Renal cortical epithelial cell (primary cell): ENCODE measurements around the gene USP37. TPM values are rescaled to one million over a fixed set of nuclear protein-coding genes. Genes with fewer than 3 reads are reported as not detected.
A peak's percentile ranks its signal among the peaks of the same experiment; 100 is the strongest.

ENCODE experiments used
- DNase-seq: peaks from one replicate; pipeline ENCODE4 v3.0.0-alpha.2; 2011; ENCODE audit warnings: low read depth
- total RNA-seq: library from RNA; depleted of rRNA; stranded (reverse); fragments of >200 nt; gene quantifications from 2 replicates; pipeline ENCODE4 v1.2.3, GENCODE V29; 2014

USP37 gene
- total RNA-seq, 1 donor from 2014 or later = 12.2 TPM

DNA sequence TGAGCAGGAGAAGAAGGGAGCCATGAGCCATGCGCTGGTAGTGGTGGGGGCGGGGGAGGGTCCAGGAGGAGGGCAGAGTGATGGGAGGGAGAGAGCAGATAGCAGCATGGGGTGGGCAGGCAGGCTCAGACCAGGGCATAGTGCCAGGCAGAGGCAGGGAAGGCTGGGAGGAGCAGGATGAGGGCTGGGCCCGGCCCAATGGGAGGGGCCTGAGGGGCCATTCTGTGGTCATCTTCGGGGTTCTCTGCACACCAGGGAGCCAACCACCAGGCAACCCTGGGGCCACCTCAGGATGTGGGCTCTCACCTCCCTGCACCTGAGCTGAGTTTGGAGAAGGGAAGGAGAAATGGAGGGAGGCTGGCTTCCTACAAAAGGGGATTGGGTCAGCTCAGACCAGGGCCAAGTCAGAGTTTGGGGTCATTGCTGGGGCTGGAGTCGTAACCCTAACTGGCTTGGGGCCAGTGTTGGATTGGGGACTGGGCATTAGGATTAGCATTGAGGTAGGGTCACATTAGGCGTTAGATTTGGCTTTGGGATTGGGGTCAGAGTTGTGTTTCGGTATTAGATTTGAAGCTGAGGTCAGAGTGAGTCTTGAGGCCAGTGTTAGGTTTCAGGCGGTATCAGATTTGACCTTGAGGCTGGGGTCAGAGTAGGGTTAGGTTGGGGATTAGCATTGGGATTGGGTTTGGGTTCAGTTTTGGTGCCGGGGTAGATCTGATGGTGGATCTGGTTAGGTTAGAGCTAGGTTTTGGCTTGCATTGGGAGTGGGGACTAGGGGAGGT lies 138.0 kb downstream of the USP37 start:
- no peak for DNase-seq

DNA sequence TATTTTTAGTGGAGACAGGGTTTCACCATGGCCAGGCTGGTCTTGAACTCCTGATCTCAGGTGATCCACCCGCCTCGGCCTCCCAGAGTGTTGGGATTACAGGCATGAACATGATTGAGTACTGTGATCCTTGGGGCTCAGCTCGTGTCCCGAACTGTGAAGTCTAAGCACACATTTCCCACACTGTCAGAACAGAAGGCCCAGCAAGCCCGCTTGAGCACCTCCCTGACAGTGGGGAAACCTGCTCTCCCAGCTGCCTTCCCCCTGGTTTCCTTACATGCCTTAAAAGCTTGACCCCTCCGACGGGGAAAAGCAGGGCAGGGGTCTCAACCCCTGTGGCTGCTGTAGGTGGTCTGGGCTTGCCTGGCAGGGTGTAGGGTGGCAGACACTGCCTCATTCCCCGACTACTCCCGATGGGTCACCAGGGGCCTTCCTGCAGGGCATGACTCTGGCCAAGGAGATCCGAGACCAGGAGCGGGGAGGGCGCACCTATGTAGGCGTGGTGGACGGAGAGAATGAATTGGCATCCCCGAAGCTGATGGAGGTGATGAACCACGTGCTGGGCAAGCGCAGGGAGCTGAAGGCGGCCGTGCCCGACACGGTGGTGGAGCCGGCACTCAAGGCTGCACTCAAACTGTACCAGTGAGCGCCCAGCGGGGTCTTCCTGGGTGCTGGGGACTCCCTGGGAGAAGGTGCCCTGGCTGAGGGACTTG lies 139.1 kb downstream of the USP37 start:
- no peak for DNase-seq

DNA sequence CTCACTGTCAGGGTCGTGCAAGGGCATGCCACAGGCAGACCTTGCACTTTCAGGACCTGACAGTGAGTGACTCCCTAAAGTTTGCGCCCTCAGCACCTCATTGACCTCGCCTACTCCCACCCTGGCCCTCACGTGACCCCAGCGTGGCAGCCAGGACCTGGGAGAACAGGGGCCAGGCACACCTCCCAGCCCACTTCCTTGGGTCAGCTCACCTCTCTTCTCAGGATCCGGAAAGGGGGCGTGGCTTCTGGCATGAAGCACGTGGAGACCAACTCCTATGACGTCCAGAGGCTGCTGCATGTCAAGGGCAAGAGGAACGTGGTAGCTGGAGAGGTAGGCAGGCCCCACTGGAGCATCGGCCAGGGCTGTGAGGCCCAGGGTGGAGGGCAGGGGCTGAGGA lies 140.4 kb downstream of the USP37 start:
- DNase-seq = no peak

DNA sequence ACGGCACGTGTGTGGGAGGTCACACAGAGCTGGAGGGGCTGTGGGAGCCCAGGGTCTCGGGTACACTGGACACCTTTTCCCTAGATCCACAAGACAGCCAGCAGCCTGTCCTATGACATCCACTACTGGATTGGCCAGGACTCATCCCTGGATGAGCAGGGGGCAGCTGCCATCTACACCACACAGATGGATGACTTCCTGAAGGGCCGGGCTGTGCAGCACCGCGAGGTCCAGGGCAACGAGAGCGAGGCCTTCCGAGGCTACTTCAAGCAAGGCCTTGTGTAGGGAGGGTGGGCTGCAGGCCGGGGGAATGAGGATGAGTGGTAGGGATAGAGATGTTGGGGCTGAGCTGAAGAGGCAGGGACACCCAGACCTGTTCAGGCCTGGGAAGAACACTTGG lies 142.6 kb downstream of the USP37 start:
- no peak for DNase-seq

DNA sequence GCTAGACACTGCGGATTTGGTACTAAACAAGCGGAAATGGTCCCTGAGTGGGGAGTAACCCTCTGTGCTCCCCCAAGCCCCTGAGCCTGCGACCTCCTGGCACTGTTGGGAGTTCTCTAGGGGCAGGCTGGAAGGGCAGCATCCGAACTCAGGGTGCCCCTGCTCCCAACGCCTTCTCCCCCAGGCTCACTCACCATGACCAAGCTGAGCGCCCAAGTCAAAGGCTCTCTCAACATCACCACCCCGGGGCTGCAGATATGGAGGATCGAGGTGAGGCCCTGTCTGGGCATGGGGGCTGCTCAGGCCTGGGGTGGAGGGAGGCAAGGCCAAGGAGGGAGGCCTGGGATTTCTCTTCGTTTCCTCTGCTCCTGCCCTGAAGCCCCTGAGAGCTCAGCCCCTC lies 144.6 kb downstream of the USP37 start:
- DNase-seq = no peak

DNA sequence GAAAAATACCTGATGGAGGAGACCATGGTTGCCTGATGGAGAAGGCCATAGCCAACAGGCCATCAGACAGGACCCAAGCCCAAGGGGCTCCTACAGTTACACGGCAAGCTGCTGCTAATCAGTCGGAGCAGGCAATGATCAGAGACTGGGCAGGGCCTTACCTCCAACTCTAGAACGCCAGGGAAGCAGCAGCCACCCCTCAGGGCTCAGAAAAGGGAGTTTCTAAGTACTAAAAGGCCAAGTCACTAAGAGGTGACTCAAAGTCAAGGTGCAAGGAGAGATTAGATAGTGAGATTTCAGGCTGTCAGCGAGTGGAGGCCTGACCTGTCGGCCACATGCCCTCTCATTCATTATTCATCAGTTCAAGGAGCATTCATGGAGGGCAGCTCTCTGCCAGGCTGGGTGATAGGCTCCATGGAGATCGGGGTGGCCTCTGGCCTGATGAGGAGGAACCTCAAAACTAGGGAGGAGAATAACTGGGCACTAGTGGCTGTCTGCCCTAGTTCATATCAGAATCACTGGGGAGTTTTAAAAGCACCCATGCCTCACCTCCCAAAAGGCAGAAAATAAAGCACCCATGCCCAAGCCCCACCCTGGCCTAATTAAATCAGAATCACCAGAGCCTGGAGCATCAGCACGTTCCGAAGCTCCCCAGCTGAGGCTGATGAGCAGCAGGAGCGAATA lies 145.6 kb downstream of the USP37 start:
- DNase-seq = no peak

DNA sequence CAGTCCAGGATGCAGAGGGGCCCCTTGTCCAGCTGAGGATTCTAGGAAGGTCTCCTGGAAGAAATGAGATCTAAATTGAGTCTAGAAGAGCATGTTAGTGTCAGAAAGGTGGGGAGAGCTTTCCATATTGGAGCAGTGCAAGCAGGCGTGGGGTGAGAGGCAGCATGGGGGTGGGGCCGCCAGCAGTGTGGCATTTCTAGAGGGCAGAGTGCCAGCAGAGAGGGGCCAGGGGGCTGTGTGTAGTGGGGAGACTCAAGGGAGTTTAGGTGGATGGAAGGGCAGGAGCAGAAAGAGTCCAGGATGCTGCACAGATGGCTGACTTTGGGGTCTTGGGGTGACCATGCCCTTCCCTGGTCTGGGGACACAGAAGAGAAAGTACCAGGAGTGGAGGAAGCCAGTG lies 147.1 kb downstream of the USP37 start:
- DNase-seq = no peak

DNA sequence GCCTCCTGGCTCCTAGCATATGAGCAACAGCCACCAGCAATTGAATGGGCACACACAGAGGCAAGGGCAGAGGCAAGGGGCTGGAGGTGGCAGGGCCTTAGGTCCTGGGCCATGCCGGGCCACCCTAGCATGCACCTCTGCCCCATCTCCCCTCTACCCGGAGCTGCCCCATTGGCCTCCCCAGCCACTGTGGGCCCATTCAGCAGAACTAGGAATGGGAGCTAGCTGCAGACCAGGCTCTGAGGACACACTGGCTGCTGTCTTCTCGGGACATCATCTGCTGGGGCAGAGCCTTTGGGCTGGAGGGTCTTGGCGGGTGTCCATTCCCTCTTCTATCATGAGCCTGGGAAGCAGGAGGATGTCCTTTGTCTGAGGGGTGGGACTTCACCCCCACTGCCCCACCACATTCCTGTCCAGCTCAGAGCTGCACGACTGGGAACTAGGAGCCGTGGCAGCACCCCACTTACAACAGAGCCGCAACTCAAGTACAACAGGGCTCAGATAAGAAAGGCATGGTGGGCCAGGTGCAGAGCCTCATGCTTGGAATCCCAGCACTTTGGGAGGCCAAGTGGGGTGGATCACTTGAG lies 148.4 kb downstream of the USP37 start:
- no peak for DNase-seq

DNA sequence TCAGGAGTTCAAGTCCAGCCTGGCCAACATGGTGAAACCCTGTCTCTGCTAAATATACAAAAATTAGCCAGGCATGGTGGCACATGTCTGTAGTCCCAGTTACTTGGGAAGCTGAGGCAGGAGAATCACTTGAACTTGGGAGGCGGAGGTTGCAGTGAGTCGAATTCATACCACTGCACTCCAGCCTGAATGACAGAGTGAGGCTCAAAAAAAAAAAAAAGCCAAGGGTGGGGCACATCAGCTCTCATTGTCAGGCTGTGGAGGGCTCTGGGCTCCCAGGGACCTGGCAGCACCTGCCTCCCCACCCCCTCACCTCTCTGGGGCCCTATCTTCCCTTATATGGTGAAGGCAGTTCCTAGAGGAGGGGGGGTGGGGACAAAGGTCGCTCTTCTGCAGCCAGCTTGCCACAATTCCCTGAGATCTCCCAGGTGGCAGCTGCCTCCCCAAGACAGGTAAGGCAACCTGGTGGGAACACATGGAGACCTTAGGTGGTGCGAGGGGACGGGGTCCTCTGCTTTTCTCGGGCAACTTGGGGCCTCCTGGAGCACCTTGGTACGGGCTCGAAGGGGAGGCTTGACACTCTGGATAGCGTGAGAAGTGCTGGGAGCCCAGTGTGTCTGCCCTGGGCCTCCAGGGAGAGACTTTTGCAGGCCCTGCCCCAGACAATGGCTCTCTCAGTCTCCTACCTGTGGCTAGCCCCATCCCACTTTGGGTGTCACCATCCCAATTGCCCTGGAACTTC lies 149.3 kb downstream of the USP37 start, which contains the start of gene VIL1:
Gene VIL1 (plus strand): TSS at position 407 of the 742 bp plus-strand sequence. CDS start 4,656 bp downstream, outside the sequence.
- no peak for DNase-seq

DNA sequence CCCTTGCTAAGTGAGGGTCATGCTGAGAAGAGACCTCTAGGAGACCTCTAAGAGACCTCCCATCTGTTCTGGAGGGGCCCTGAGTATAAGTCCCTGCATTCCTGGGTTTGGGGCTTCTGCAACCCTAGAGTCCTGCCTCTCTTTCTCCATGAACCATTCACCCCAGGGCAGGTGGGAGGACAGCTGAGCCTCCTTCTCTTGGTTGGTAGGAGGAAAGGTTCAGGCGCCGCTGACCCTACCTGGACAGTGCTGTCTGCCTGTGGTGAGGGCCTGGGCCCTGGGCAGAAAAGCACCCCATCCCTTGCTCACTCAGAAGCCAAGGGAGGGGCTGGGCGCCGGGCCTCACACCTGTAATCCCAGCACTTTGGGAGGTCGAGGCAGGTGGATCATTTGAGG lies 149.8 kb downstream of the USP37 start:
- DNase-seq = no peak

DNA sequence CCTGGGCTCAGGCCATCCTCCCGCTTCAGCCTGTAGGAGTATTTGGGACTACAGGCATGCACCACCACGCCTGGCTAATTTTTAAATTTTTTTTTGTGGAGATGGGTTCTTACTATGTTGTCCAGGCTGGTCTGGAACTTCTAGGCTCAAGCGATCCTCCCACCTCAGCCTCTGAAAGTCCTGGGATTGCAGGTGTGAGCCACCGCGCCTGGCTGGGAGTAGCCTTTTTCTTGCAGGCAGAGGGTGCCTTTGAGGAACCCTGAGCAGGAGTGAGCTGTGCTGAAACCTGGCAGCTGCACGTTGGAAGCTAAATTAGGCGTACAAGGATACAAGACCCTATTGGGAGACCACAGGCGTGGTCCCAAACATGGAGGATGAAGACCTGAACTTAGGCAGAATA lies 160.4 kb downstream of the USP37 start:
- no peak for DNase-seq

DNA sequence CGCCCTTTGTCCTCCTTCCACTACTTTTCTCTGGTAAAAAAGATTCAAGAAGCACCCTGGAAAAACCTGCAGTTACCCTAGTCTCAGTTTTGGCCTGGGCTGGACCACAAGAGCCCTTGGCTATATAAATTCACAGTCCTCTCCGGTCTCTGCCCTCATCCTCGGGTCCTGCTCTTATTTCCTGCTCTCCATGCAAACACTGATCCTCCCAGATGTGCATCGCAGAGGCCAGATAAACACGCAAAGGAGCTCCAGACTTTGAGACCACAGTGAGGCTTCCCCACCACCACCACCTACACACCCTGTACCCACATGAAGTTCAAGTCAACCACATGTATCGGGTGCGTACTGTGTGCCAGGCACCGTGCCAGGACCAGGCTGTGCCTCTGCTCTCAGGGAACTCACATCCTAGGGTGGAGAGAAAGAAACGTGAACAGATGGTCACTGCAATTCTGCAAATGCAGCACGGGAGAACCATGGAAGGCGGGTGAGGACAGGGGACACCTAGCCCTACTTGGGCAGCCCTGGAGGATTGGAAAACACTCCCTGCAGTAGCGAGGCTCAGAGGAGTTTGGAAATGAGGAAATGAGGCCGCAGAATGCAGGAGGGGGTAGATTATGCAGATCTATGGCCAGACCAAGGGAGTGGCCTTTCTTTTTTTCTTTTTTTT lies 161.1 kb downstream of the USP37 start:
- peak; percentile 28 for DNase-seq

DNA sequence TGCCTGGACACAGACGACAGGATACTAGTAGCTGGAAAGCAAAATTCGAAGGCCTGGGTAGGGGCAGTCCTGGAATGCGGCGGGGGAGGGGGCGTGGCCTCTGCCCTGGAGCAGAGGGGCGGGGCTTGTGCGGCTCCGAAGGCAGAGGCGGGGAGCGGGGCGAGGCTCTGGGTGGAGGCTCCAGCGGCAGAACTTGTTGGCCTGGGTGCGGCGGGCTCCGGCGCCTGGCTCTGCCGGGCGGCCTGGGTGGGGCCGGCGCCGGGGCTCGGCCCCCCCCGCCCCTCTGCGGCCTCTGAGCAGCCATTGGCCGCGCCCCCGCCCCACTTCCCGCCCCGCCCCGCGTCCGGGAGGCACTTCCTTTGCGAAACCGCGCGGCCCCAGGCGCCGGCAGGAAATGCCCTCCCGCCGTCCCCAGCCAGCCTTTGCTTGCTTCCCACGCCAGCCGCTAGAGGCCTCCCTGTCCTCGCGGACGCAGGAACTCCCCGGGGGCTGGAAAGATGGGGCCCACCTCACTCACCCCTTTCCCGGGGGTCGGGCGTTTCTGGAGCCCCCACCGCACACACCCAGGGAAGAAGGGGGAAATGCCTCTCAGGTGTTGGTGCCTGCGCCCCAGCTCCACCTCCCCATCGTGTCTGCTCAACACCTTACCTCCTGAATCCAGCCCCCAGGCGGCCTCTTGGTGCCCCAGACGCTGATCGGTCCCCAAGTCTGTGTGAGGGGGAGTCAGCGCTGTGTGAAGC lies 161.8 kb downstream of the USP37 start:
- DNase-seq = peak; percentile 79

DNA sequence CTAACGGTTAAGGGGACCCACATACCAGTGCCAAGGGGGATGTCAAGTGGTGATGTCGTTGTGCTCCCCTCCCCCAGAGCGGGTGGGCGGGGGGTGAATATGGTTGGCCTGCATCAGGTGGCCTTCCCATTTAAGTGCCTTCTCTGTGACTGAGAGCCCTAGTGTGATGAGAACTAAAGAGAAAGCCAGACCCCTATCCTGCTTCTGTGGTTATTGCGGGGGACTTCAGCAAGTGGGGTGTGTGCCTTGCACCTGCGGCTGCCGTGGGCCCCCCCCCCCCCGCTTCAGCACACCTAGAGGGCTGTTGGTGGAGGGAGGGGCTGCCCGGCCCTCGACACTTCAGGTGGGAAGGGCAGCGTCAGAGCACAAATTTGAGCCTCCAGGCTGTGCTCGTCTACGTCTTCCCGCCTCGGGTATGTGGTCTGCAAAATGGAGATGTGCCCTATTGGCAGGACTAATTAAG lies 162.4 kb downstream of the USP37 start:
- DNase-seq = no peak

DNA sequence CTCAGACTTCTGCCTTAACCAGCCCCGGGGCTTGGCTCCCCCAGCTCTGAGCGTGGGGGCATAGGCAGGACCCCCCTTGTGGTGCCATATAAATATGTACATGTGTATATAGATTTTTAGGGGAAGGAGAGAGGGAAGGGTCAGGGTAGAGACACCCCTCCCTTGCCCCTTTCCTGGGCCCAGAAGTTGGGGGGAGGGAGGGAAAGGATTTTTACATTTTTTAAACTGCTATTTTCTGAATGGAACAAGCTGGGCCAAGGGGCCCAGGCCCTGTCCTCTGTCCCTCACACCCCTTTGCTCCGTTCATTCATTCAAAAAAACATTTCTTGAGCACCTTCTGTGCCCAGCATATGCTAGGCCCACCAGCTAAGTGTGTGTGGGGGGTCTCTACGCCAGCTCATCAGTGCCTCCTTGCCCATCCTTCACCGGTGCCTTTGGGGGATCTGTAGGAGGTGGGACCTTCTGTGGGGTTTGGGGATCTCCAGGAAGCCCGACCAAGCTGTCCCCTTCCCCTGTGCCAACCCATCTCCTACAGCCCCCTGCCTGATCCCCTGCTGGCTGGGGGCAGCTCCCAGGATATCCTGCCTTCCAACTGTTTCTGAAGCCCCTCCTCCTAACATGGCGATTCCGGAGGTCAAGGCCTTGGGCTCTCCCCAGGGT lies 162.9 kb downstream of the USP37 start:
- DNase-seq = no peak

DNA sequence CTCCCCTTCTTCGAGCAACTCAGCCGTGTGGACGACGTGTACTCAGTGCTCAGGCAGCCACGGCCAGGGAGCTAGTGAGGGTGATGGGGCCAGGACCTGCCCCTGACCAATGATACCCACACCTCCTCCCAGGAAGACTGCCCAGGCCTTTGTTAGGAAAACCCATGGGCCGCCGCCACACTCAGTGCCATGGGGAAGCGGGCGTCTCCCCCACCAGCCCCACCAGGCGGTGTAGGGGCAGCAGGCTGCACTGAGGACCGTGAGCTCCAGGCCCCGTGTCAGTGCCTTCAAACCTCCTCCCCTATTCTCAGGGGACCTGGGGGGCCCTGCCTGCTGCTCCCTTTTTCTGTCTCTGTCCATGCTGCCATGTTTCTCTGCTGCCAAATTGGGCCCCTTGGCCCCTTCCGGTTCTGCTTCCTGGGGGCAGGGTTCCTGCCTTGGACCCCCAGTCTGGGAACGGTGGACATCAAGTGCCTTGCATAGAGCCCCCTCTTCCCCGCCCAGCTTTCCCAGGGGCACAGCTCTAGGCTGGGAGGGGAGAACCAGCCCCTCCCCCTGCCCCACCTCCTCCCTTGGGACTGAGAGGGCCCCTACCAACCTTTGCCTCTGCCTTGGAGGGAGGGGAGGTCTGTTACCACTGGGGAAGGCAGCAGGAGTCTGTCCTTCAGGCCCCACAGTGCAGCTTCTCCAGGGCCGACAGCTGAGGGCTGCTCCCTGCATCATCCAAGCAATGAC lies 163.6 kb downstream of the USP37 start:
- DNase-seq = no peak

DNA sequence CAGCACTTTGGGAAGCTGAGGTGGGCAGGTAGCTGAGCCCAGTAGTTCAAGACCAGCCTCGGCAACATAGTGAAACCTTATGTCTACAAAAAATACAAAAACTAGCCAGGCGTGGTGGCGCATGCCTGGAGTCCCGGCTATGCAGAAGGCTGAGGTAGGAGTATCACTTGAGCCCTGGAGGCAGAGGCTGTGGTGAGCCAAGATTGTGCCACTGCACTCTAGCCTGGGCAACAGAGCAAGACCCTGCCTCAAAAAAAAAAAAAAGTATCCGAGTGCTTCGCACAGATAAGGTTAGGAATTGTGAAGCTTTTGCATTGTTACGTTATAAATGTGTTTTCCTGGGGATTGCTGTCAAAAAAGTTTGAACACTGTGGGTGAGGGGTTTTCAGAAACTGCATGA lies 164.3 kb downstream of the USP37 start:
- no peak for DNase-seq

DNA sequence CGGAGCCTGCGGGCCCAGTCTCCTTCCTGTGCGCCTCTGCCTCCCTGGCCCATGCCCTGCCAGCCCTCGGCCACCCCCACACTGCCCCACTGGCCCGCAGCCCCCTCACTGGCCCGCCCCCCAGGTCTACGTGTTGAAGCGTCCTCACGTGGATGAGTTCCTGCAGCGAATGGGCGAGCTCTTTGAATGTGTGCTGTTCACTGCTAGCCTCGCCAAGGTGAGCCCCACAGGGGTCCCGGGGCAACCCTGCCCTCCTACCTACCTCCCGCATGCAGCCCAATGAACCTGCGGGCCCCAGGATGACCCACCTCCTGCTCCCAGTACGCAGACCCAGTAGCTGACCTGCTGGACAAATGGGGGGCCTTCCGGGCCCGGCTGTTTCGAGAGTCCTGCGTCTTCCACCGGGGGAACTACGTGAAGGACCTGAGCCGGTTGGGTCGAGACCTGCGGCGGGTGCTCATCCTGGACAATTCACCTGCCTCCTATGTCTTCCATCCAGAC lies 165.2 kb downstream of the USP37 start:
- DNase-seq = no peak

DNA sequence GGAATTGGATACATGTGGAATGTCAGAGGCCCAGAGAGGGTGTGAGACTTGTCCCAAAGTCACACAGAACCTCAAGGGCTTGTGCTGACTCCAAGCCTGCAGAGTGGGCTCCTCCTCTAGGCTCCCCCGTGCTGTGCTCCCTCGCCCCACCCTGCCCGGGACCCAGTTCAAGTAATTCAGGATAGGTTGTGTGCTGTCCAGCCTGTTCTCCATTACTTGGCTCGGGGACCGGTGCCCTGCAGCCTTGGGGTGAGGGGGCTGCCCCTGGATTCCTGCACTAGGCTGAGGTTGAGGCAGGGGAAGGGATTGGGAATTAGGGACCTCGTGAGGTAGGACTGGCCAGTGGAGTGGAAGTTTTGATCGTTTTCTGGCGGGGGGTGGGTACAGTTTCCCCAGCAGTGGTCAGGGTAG lies 165.7 kb downstream of the USP37 start:
- no peak for DNase-seq
